Suprapubic skin (tissue), 4 donors: ENCODE measurements around the gene FZD7. TPM values are rescaled to one million over a fixed set of nuclear protein-coding genes. Genes with fewer than 3 reads are reported as not detected.

Experiments
- DNase-seq, 2 donors: peaks; one replicate each; pipeline ENCODE4 v3.0.0-alpha.2; 2019; ENCODE audit warnings: low spot score in 2 of 2
- H3K27ac ChIP-seq: fragments of 200-600 bp; sonication (generic); one replicate; pipeline ENCODE4 v1.5.1; 2019
- H3K27me3 ChIP-seq: fragments of 200-600 bp; sonication (generic); one replicate; pipeline ENCODE4 v1.5.1; 2019
- H3K36me3 ChIP-seq: fragments of 200-600 bp; sonication (generic); one replicate; pipeline ENCODE4 v1.5.1; 2019
- H3K4me1 ChIP-seq: fragments of 200-600 bp; sonication (generic); one replicate; pipeline ENCODE4 v1.5.1; 2019
- H3K4me3 ChIP-seq: fragments of 200-600 bp; sonication (generic); one replicate; pipeline ENCODE4 v1.5.1; 2019; ENCODE audit warnings: mild to moderate bottlenecking
- H3K9me3 ChIP-seq: fragments of 200-600 bp; sonication (generic); one replicate; pipeline ENCODE4 v1.5.1; 2019
- CTCF ChIP-seq, 2 donors: fragments of 200-600 bp in 1 of 2; fragments of 450-650 bp in 1 of 2; sonication (generic) in 1 of 2; IDR thresholded peaks; one replicate each; pipeline ENCODE4 v1.5.1; 2016 to 2019; ENCODE audit warnings: antibody characterized with exemption in 2 of 2, mild to moderate bottlenecking in 1 of 2, moderate library complexity in 1 of 2
- EP300 ChIP-seq: sonication (generic); formaldehyde crosslinking; IDR thresholded peaks from one replicate; pipeline ENCODE4 v1.6.1; 2017; ENCODE audit warnings: antibody characterized with exemption
- POLR2A ChIP-seq, 2 donors: fragments of 450-650 bp; IDR thresholded peaks; one replicate each; pipeline ENCODE4 v1.6.1; 2017; ENCODE audit warnings: antibody characterized with exemption in 2 of 2, mild to moderate bottlenecking in 2 of 2, moderate library complexity in 2 of 2
- POLR2AphosphoS5 ChIP-seq, 3 donors: sonication (generic); formaldehyde crosslinking; IDR thresholded peaks; one replicate each; pipeline ENCODE4 v1.6.1; 2017; ENCODE audit warnings: antibody characterized with exemption in 3 of 3
- WGBS: methylation state at CpG from one replicate; pipeline ENCODE4 v1.1.5; 2018; 5-methylcytosine and 5-hydroxymethylcytosine counted together
- total RNA-seq, 4 donors: library from RNA; depleted of rRNA; stranded (reverse); fragments of >200 nt; gene quantifications; one replicate each; pipeline ENCODE4 v1.1.0, GENCODE V29; 2016

Gene FZD7
- total RNA-seq, 4 donors from 2014 or later: 13.5 to 31.3 (median 23.6) TPM

- Histone ChIP-seq H3K4me1 (peaks cover 7% of the 10 kb centered on the region), H3K9me3 (no peaks in the 10 kb centered on the region), H3K27me3 (no peaks in the 10 kb centered on the region), H3K27ac (no peak overlapping the region), H3K4me3 (no peak overlapping the region), H3K36me3 (no peaks in the 10 kb centered on the region)
- WGBS: 62% methylated on average over 2 of the region's 2 CpGs
- DNase-seq: no peak
- TF ChIP-seq CTCF (IDR thresholded peaks at IDR 0.05) (no peak), EP300 (no peak), POLR2AphosphoS5 (IDR thresholded peaks at IDR 0.05) (no peak)
Observed at GRCh38 chr2:202018950-202019349, 14.7 kb upstream of the FZD7 start.

- WGBS: 61% methylated on average over 8 of the region's 8 CpGs
- TF ChIP-seq POLR2A (IDR thresholded peaks at IDR 0.05) (no peak), POLR2AphosphoS5 (IDR thresholded peaks at IDR 0.05) (no peak), CTCF (IDR thresholded peaks at IDR 0.05) (no peak), EP300 (no peak)
- Histone ChIP-seq H3K27me3 (no peaks in the 10 kb centered on the region), H3K27ac (no peak overlapping the region), H3K4me1 (peaks cover 7% of the 10 kb centered on the region), H3K4me3 (no peak overlapping the region), H3K36me3 (no peaks in the 10 kb centered on the region), H3K9me3 (no peaks in the 10 kb centered on the region)
- no peak for DNase-seq
Observed at GRCh38 chr2:202019689-202020450, 13.8 kb upstream of the FZD7 start.

- no peaks in the 10 kb centered on the region for H3K4me1 ChIP-seq
- no peak overlapping the region for H3K27ac ChIP-seq
- no peak for TF ChIP-seq EP300
- TF ChIP-seq CTCF (IDR thresholded peaks at IDR 0.05): no peak
- no peak for TF ChIP-seq POLR2AphosphoS5 (IDR thresholded peaks at IDR 0.05)
- no peak for TF ChIP-seq POLR2A (IDR thresholded peaks at IDR 0.05)
- no peak for DNase-seq
- WGBS: 59% methylated on average over 8 of the region's 8 CpGs
- no peaks in the 10 kb centered on the region for H3K27me3 ChIP-seq
- H3K9me3 ChIP-seq: no peaks in the 10 kb centered on the region
- no peak overlapping the region for H3K4me3 ChIP-seq
- no peaks in the 10 kb centered on the region for H3K36me3 ChIP-seq
Observed at GRCh38 chr2:202022755-202023154, 10.9 kb upstream of the FZD7 start.

GRCh38 chr2:202023198-202023903 is 10.3 kb upstream of the FZD7 start:
- Histone ChIP-seq H3K36me3 (no peaks in the 10 kb centered on the region), H3K4me3 (no peak overlapping the region), H3K9me3 (no peaks in the 10 kb centered on the region), H3K4me1 (no peaks in the 10 kb centered on the region), H3K27ac (no peak overlapping the region), H3K27me3 (no peaks in the 10 kb centered on the region)
- TF ChIP-seq POLR2A (IDR thresholded peaks at IDR 0.05): no peak
- TF ChIP-seq EP300: no peak
- no peak for TF ChIP-seq CTCF (IDR thresholded peaks at IDR 0.05)
- TF ChIP-seq POLR2AphosphoS5 (IDR thresholded peaks at IDR 0.05): no peak
- WGBS: 42% methylated on average over 10 of the region's 10 CpGs
- DNase-seq: no peak

- Histone ChIP-seq H3K9me3 (no peaks in the 10 kb centered on the region), H3K27me3 (no peaks in the 10 kb centered on the region), H3K27ac (no peak overlapping the region), H3K4me3 (no peak overlapping the region), H3K36me3 (no peaks in the 10 kb centered on the region), H3K4me1 (no peaks in the 10 kb centered on the region)
- no peak for DNase-seq
- TF ChIP-seq CTCF (IDR thresholded peaks at IDR 0.05) (no peak), POLR2A (IDR thresholded peaks at IDR 0.05) (no peak), EP300 (no peak), POLR2AphosphoS5 (IDR thresholded peaks at IDR 0.05) (no peak)
- 83% methylated on average over 8 of the region's 8 CpGs for WGBS
Observed at GRCh38 chr2:202023904-202024266, 9.8 kb upstream of the FZD7 start.
